Left kidney (tissue), 2 donors: Measurements from ENCODE around the gene INPP5K. TPM values are rescaled to one million over a fixed set of nuclear protein-coding genes. Genes with fewer than 3 reads are reported as not detected.
"Not testable (repeated sequence)": the region's sequence is repeated elsewhere in the genome, so short reads cannot be mapped to it uniquely, and the experiment has no call there.

Source experiments
- DNase-seq: peaks from one replicate; pipeline ENCODE4 v3.0.0-alpha.2; 2013
- polyA plus RNA-seq: library from polyadenylated mRNA; unstranded; fragments of 120-200 nt; gene quantifications from one replicate; pipeline ENCODE4 v1.2.1, GENCODE V29; 2013; ENCODE audit not compliant: insufficient read length

Gene INPP5K
- polyA plus RNA-seq, 1 donor = 19.0 TPM

DNA sequence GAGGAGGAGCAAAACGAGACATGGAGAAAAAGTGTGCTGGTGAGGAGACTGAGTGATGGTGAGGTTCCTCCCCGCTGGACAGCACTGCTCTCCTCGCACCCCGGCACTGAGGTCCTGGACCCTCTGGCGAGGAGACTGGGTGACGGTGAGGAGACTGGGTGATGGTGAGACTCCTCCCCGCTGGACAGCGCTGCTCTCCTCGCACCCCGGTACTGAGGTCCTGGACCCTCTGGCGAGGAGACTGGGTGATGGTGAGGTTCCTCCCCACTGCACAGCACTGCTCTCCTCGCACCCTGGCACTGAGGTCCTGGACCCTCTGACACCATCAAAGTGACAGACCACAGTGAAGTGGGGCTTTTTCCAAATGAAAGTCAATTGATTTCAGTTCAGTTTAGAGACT, 35.3 kb upstream of the INPP5K start:
- DNase-seq = no peak

DNA sequence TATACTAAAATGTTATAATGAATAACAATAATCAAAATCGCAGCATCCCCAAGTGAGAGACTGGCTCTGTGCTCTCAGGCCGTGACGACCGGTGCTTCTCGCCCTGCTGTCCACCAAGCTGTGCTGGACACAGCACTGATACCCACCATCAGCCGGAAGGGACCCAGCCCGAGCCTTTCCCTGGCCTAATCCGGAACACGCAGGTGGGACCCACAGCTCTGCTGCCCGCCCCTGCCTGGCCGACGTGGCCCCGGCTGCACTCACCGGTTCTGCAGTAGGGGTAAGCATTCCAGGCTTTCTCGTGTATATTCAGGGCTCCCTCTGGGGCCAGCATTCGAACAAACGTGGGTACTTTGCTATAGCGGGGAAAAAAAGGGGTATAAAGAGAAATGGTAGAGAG, 31.6 kb upstream of the INPP5K start:
- DNase-seq = no peak

DNA sequence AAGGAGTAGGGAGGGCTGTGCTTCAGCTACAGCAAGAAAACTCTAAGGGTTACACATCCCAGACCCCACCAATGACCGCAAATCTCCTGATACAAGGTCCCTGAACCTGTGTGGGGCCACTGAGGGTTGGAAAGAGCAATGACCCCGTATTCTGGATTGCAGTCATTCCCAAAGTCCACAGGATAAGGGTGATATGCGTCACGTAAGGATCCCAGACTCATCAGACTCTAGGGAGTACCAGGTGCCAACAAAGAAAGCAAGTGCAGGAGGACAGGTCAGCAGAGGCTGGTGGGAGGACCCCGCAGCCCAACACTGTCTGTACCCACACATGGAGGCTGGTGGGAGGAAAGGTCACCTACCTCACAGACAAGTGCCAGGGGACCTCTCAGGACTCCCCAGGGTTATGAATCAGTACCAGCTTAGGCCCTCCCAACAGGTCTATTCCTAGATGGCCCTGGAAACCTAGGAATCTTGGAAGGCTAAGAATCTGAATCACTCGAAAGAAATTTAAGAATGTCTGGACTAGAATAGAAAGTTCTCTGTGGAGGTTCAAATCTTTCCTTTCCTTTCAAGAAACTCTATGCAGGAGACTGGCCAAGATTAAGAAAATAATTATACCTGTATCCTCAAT, 30.0 kb upstream of the INPP5K start:
- no peak for DNase-seq

DNA sequence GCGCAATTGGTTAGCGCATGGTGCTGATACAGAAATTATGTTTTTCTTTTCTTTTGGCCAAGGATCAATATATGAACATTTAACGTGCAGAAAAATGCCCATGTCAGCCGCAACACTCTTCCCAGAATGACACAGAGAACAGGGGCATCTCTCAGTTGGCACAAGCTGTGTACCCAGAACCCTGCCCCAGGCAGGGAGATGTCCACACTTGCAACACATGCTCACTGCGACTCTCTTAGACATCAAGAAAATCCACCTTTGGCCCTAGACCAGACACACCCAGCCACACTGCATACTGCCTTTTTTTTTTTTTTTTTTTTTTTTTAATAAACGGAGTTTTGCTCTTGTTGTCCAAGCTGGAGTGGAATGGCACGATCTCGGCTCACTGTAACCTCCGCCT, 29.2 kb upstream of the INPP5K start:
- no peak for DNase-seq

DNA sequence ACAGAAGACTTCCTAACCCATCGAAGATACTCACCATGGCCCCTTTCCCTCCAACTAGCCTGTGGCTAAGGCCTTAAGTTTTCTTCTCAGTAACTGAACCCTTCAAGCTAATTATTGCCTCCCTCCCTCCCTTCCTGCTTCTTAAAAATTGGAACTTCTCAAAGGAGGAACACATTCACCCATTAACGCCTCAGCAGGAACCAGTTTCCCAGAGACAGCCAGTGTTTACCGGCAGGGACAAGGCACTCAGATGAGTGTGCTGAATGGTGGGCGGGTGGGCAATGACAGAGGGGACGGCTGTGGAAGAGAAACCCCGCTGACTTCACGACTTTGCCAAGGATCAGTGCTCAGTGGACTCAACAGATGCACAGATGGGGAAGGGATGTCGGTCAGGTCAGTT, 25.9 kb upstream of the INPP5K start:
- no peak for DNase-seq

DNA sequence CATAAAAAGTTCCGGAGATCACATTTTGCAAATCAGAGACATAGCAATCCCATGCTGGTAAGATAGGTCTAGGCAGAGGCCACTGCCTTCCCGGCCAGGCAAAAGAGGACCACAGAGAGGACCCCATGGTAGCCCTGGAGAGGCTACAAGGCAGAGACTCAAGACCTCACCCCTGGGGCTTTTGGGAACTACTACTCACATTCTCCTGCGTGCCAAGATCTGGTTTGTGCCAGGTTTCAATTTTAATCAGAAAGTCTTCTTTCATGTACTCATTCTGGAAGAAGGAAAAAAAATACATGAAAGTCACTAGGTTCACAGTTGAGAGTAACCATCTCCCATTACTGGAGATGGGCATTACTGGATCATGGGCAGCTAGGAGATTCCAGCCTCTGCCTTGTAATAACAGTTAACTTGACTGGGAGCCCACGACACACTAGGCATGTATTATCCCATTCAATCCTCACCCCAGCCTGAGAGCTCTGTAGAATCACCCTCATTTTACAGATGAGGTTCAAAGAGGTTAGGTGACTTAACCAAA, 25.0 kb upstream of the INPP5K start:
- no peak for DNase-seq

DNA sequence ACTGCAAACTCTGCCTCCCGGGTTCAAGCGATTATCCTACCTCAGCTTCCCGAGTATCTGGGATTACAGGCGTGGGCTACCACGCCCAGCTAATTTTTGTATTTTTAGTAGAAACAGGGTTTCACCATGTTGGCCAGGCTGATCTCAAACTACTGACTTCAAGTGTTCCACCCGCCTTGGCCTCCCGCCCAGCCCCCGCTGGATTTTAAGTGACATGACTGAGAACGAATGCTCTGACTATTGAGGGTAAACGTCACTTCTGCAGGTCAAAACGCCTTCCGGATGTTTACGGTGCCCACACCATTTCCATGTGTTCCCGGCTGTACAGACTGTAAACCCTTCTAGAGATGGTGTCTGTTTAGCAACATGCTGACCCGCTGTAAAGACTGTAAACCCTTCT, 23.4 kb upstream of the INPP5K start:
- DNase-seq = no peak

DNA sequence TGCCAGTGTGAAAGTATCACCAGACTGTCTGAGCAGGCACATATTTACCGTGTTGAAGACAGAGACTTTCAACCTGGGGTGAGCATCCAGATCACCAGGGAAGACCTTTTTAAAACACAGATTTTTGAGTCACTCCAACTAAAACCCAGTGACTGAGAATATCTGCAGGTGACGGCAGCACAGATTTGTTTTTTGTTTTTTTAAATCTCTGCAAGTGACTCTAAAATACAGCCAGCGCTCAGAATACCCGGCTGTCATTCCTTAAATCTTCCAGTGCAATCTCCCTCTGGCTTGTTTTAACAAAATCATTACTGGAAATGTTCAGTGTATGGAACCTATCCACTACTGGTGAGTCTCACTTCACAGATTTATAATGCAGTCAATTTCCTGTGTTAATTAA, 19.3 kb upstream of the INPP5K start:
- no peak for DNase-seq

DNA sequence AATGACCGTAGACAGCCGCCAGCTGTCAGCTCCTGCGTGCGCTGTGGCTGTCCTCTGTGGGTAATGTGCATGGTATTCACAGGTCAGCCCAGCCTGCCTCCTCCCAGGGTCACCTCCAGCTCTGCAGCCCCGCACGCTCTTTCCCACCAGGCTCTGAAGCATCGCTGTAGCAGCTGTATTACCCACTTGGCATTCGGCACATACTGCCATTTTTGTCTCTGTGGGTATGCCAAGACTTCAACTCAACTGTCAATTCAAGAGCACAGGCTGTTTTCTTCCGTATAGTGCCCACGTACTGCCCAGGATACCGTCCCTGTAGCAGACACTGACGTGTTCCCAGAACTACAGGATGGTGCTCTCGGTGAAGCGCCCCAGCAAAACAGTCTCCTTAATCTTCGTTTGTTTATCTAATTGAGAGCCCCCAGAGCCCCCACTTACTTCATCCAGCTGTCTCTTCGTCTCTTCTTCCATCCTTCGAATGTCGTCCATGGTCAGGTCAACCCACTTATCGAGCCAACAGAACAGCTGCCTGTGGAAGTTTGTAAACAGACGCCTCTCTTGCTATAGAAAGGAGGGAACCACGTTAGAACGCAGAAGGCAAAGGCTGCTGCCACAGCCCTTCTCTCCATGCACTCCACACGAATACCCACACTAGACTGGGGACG, 17.4 kb upstream of the INPP5K start:
- DNase-seq = no peak

DNA sequence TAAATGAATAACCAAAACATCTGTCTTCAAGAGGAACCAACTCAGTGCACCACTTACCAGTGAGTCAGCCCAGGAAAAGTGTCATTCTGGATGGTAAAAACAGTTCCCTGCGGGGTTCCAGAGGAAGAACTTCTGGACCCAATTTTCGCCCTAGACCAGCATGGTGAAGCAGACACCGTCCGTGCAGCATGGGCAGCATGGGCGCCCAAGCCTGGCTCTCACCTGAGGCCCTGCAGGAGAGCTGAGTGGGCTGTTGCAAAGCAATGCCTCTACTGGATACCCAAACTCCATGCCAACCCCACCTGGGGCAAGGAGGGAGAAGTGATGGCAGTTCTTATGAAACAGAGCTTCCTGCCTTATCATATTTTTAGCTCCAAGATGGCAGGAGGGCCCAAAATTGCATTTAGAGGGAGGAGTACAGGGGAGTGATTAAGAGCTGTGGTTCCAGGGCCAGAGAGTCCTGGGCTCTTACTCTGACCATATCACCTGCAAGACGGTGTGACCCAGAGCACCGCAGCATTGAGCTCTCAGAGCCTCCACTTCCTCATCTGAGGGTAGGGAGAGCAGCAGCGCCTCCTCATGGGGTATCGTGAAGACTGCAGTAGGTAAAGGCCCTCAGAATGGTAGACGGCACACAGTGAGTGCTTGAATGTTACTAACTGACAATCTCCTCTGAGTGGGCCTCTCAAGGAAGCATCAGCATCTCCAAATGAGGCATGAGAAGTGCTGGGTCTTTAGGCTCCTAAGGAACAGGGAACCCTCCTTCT, 16.6 kb upstream of the INPP5K start:
- DNase-seq = no peak

DNA sequence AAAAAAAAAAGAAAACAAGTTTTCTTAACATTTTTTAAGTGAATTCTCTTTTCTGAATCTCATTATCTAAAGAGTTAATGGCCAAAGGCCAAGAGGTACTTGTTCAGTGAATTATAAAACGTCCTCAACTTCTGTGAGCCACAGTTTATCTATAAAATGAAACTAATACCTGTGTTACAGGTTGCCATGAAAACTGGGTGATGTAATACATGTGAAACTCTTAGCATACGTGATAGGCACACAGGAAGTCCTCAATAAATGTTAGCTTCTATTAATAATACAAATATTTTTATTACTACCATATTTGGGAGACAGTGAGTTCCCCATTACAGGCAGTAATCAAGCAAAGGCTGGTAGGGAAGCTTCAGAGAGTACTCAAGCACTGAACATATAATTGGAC, 13.5 kb upstream of the INPP5K start:
- no peak for DNase-seq

DNA sequence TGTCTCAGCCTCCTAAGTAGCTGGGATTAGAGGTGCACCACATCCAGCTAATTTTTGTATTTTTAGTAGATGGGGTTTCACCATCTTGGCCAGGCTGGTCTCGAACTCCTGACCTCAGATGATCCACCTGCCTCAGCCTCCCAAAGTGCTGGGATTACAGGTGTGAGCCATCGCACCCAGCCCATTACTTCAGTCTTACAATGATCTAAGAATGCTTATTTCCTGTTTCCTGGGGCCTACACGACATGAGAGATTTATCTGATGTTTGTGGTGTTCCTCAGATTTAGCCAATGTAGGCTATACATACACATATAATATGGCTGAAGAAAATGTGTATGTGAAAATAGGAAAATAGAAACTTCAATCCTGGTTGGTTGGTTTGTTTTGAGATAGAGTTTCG, 10.5 kb upstream of the INPP5K start:
- not testable (repeated sequence) for DNase-seq

DNA sequence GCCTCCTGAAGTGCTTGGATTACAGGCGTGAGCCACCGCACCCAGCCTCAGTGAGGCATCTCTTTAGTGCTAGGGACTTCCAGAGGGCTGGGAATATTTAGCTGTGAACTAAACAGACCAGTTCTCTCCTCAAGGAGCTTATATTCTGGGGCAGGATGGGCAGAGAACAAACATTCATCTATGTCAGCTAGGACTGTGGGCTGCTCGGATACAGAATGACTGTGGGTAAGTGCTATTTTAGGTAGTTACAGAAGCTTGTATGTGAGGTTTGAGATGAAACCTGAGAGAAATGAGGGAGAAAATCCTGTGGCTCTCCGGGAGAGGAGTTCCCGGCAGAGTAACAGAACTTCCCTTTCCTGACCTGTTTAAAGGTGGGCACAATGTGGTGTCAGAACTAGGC, 6.2 kb upstream of the INPP5K start:
- no peak for DNase-seq

DNA sequence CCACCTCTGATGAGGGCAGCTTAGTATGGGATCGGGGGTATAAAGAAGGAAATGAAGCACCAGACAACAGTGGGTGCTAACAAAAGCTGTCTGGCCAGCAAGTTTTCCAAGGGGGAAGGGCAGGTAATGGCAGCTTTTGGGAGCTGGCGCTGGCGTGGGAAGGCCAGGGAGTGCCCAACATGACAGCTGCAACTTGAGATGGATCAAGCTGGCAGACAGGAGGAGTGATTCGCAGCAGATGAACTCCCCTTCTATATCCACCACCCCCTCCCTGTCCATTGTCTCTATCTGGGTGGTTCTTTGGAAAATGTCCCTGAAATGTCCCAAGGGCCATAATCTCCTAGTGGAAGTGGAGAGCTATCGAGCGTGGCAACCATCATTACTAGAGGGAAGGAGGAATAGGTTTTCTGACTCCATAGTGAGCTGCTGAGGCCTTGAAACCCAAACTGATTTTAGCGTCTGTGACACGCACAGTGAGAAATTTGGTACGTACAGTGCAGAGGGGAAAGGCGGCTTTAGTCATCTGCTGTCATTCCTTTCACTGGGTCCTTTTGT, 4.8 kb upstream of the INPP5K start:
- no peak for DNase-seq

DNA sequence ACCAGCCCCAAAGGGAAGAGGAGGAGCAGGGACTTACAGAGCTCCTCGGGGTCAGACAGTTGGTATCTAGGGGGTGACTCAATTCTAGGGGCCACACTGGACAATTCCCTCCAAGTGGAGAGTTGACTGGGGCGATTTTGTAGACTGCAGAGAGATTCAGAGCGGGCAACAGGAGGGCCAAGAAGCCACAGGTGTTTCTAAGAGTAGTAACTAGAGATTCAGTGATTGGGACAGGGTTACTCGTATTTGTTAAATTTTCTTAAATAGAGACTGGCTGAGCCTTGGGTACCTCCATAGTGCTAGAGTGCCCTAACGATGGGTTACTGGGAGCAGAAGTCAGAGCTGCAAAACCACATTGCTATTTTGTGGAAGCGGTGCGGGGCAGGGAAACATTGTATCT, 3.3 kb upstream of the INPP5K start:
- no peak for DNase-seq

DNA sequence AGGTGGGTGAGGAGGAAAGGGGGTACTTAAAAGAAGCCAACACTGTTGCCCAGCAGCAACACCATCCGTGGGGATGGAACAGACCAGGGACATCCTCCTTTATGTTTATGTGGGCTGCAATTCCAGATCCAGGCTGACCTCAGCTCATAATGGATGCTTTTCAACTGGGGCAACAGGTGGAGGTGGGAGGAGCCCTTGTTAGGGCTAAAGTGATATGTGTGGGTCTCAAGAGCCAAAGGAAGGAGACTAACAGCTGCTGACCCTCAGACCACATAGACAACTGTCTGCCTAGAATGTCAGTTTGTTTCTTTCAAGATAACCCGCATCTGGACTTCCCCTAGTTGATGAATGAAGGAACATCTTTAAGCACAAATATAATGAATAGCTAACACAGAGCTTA, 2.0 kb upstream of the INPP5K start:
- DNase-seq = no peak

DNA sequence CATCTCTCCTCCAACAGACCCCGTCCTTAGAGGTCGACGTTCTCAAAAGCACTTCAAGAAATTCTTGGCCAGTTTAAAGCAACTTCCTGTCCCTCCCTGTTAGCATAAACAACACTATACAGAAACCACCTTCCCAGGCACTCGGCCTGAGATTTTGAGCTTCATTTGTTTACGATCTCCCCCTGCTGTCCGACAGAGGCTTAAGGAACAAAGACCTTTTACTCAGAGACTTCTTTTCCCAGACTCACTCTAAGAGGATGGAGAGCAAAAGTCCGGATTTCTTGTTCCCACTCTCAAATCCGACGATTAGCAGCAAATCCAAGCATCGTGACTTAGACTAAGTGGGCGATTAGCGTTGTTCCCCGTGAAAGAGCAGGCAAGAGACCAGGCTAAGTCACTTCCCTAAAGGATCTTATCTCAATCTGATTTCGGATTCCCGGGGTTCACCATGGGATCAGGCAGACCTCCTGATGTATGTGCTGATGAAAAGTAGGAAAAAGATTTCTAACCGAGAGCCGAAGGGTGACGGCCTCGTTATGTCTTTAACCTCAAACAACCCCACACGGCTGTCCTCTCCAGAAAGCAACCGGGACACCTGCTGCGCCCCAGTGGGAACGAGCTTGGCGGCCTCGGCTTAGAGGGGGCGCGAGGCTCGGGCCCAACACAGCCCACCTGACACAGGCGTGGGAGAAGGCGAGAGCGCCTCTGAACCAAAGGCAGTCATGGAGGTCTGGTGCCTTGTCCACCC, 598 bp downstream of the INPP5K start:
- peak; percentile 78 for DNase-seq

DNA sequence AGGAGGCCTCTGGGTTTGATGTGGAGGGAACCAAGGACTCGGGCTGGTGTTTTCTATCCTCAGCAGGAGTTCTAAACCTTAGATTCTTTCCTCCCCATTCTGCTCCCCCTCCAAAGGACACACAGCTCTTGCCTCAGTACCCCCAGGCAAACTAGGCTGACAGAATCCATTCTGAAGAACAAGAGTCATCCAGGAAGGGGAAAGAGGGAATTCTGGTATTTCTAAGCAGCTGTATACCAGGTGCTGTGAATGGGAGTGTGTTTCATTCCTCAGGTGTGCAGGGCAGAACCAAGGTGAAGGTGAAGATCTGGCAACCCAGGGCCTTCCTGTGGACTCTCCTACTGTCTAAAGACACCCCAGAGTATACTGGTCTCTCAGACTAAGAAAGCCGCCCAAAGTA, 4.1 kb downstream of the INPP5K start:
- DNase-seq = no peak

DNA sequence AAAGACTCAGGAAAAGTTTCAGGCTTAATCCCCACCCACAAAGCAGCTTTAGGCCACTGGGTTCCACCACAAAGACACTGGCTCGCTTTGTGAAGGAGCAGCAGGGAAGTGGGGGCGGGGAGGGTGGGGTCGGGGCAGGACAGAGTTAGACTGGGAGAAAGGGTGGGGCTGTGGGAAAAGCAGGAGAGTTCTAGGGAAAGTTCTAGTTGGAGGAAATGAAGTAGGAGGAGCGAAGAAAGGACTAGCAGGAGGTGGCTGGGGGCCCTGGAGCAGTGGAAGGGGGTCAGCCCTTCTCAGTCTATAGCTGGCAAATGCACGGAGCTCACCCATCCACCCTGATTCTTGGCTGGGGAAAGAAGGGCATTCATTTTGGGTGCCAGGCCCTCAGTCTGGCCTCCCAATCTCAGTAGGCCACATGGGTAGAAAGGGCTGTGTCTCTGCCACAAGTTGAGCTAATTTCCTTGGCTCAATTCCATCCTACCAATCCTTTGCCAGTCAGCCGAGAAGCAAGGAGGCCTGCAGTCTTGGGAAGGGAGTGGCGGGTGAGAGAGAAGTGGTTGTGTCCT, 4.6 kb downstream of the INPP5K start:
- no peak for DNase-seq

DNA sequence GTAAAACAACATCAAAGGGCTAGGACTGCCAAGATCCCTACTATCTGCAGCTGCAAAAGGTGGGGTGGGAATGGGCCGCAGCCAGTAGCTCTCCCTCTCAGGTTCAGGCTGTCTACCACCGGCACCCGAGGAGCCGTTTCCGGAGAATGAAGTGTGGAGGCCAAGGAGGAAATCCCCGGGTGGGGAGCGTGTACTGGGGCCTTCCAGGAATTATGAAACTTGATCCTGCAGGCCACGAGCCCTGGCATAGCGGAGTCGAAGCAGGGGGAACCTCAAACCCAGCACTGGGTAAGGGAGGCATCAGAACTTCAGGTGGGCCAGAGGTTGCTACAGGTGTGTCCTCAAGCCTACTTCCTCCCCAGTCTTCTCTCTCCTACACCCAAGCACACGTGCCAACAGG, 5.1 kb downstream of the INPP5K start:
- no peak for DNase-seq

DNA sequence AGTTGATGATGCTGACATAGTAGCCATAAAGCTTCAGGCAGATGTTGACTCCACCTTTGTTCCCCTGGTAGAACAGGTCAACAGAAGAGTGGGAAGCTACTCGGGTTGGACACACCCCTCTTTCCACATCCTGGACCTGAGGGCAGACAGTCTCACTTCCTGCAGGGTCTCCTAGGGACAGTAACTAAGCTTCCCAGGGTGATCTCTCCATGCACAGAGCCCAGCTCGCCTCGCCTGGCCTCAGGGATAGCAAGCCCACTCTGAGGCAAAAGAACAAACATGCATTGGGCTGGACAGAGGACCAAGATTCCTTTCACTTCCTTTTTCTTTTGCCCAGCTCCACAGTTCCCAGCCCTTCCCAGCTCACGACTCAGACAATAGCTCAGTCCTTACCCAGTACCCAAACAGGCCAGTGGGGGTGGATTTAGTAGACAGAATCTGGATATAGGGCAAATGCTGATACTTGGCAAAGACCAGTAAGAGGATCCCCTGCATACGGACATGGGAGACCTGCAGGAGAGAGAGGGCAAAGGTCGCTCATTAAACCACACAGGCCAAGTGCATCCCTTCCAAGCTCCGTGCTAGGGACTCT, 7.0 kb downstream of the INPP5K start:
- DNase-seq = no peak

DNA sequence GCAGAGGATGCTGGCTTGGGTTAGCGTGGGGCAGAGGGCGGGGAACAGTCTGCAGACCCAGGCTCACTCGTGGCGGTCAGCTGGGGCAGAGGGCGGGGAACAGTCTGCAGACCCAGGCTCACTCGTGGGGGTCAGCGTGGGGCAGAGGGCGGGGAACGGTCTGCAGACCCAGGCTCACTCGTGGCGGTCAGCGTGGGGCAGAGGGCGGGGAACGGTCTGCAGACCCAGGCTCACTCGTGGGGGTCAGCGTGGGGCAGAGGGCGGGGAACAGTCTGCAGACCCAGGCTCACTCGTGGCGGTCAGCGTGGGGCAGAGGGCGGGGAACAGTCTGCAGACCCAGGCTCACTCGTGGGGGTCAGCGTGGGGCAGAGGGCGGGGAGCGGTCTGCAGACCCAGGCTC, 7.7 kb downstream of the INPP5K start:
- DNase-seq = not testable (repeated sequence)
